HepG2 (cell line): ENCODE measurements around the gene NPTXR. TPM values are rescaled to one million over a fixed set of nuclear protein-coding genes. Genes with fewer than 3 reads are reported as not detected.

Experiments
- ATAC-seq: fragments of 200-7000 bp; cut with Tn5 transposase; 3 replicates; pipeline ENCODE4 v1.9.1; 2020; ENCODE audit warnings: mild to moderate bottlenecking, moderate library complexity
- BruUV-seq: library from RNA; stranded (reverse); fragments of 400-500 nt; replicated peaks from 2 replicates; lab custom pipeline; 2021; lab: Mats Ljungman, UMichigan
- CTCF ChIA-PET: fragments of 300-600 bp; formaldehyde crosslinking; extraction: SDS; loops from one replicate; lab custom pipeline; 2021; ENCODE audit warnings: low total read pairs, inconsistent platforms, low intra/inter-chr PET ratio; lab: Yijun Ruan, JAX
- POLR2A ChIA-PET: fragments of 350-600 bp; sonication (Branson Sonifier 250); formaldehyde crosslinking; loops from one replicate; lab custom pipeline; 2020; ENCODE audit warnings: antibody characterized with exemption, inconsistent platforms; lab: Yijun Ruan, JAX
- DNase-seq: peaks from one replicate; pipeline ENCODE4 v3.0.0-alpha.2; 2015; ENCODE audit warnings: low spot score
- FAIRE-seq: peaks from 3 replicates; lab custom pipeline; 2011; peaks lifted over from hg19 to GRCh38; lab: Jason Lieb, UNC
- H2AFZ ChIP-seq: one replicate; pipeline ENCODE4 v1.6.1; 2011; ENCODE audit warnings: low read length, inconsistent platforms
- H3K27ac ChIP-seq: fragments of 300-600 bp; 3 replicates; pipeline ENCODE4 v1.8.0; 2011; ENCODE audit warnings: mixed run types, mild to moderate bottlenecking, mixed read lengths, low read length, inconsistent platforms; ENCODE audit not compliant: insufficient read depth; ENCODE audit errors: extremely low read length
- H3K27me3 ChIP-seq, 2 experiments: fragments of 200-600 bp in 1 of 2; 2 replicates in 1 of 2; 3 replicates in 1 of 2; pipeline versions ENCODE4 v1.6.0 to v1.8.0; 2011; ENCODE audit warnings: low read length in 2 of 2, mild to moderate bottlenecking in 2 of 2, moderate library complexity in 2 of 2, inconsistent platforms in 1 of 2; ENCODE audit not compliant: insufficient read depth in 2 of 2, control insufficient read depth in 1 of 2
- H3K36me3 ChIP-seq, 2 experiments: fragments of 200-600 bp in 1 of 2; replicated peaks in 1 of 2; 2 replicates in 1 of 2; 3 replicates in 1 of 2; pipeline versions ENCODE4 v1.5.1 to v1.8.0; 2011; ENCODE audit warnings: low read length in 2 of 2, inconsistent platforms in 1 of 2; ENCODE audit not compliant: insufficient read depth in 2 of 2, control insufficient read depth in 1 of 2
- H3K4me1 ChIP-seq: 2 replicates; pipeline ENCODE4 v1.5.1; 2012; ENCODE audit warnings: low read length, inconsistent platforms; ENCODE audit not compliant: insufficient read depth
- H3K4me2 ChIP-seq: 2 replicates; pipeline ENCODE4 v1.6.0; 2011; ENCODE audit warnings: low read depth, low read length, inconsistent platforms
- H3K4me3 ChIP-seq, 3 experiments: fragments of 200-600 bp in 1 of 3; sonication (generic), shearing (Covaris generic) in 1 of 3; replicated peaks in 1 of 3; 2 replicates each; pipeline ENCODE4 v1.5.1; 2011 to 2016; ENCODE audit warnings: low read length in 3 of 3, inconsistent platforms in 2 of 3, low read depth in 2 of 3, mild to moderate bottlenecking in 2 of 3, control low read depth in 1 of 3, mixed read lengths in 1 of 3; ENCODE audit not compliant: insufficient read depth in 1 of 3
- H3K79me2 ChIP-seq: one replicate; pipeline ENCODE4 v1.6.1; 2011; ENCODE audit warnings: low read length, inconsistent platforms; ENCODE audit not compliant: insufficient read depth
- H3K9ac ChIP-seq: 2 replicates; pipeline ENCODE4 v1.6.0; 2011; ENCODE audit warnings: mild to moderate bottlenecking, low read depth, low read length, inconsistent platforms; ENCODE audit not compliant: insufficient read depth
- H3K9me3 ChIP-seq: 2 replicates; pipeline ENCODE4 v1.5.1; 2012; ENCODE audit warnings: mild to moderate bottlenecking, low read length
- H4K20me1 ChIP-seq: 2 replicates; pipeline ENCODE4 v1.6.0; 2011; ENCODE audit warnings: inconsistent platforms, mild to moderate bottlenecking, low read length, moderate library complexity; ENCODE audit not compliant: insufficient read depth
- ARID4A ChIP-seq: sonication (generic); formaldehyde crosslinking; IDR thresholded peaks from 2 replicates; pipeline ENCODE4 v1.5.0; 2020; ENCODE audit warnings: mild to moderate bottlenecking, missing genetic modification reagents, borderline replicate concordance
- DMTF1 ChIP-seq: sonication (generic); formaldehyde crosslinking; IDR thresholded peaks from 2 replicates; pipeline ENCODE4 v1.4.0; 2020; ENCODE audit warnings: mild to moderate bottlenecking, missing genetic modification reagents
- HINFP ChIP-seq: sonication (generic); formaldehyde crosslinking; IDR thresholded peaks from 2 replicates; pipeline ENCODE4 v1.4.0; 2020; ENCODE audit warnings: low read depth, mild to moderate bottlenecking, missing genetic modification reagents
- KAT7 ChIP-seq: IDR thresholded peaks from 2 replicates; pipeline ENCODE4 v1.6.1; 2018; ENCODE audit warnings: borderline replicate concordance, missing compliant biosample characterization
- KLF12 ChIP-seq: sonication (generic); formaldehyde crosslinking; IDR thresholded peaks from 2 replicates; pipeline ENCODE4 v1.4.0; 2020; ENCODE audit warnings: missing genetic modification reagents, borderline replicate concordance
- MLLT10 ChIP-seq: sonication (generic); formaldehyde crosslinking; IDR thresholded peaks from 2 replicates; pipeline ENCODE4 v1.4.0; 2020; ENCODE audit warnings: missing genetic modification reagents
- NCOA2 ChIP-seq: sonication (generic); formaldehyde crosslinking; IDR thresholded peaks from 2 replicates; pipeline ENCODE4 v1.8.0; 2022; ENCODE audit warnings: inconsistent platforms
- PBX3 ChIP-seq: sonication (generic); formaldehyde crosslinking; IDR thresholded peaks from 2 replicates; pipeline ENCODE4 v1.8.1; 2023; ENCODE audit warnings: missing genetic modification reagents, inconsistent platforms, borderline replicate concordance
- RELA ChIP-seq: sonication (generic); formaldehyde crosslinking; IDR thresholded peaks from 2 replicates; pipeline ENCODE4 v1.4.0; 2020; ENCODE audit warnings: missing genetic modification reagents
- RFXAP ChIP-seq: sonication (generic); formaldehyde crosslinking; IDR thresholded peaks from 2 replicates; pipeline ENCODE4 v1.4.0; 2020; ENCODE audit warnings: missing genetic modification reagents, borderline replicate concordance
- SAFB2 ChIP-seq: sonication (generic); formaldehyde crosslinking; IDR thresholded peaks from 2 replicates; pipeline ENCODE4 v1.5.1; 2020; ENCODE audit warnings: missing genetic modification reagents, low read depth, mild to moderate bottlenecking, borderline replicate concordance
- ZBTB42 ChIP-seq: sonication (generic); formaldehyde crosslinking; IDR thresholded peaks from 2 replicates; pipeline ENCODE4 v1.5.0; 2020; ENCODE audit warnings: mild to moderate bottlenecking, missing genetic modification reagents
- ZC3H4 ChIP-seq: sonication (generic); formaldehyde crosslinking; IDR thresholded peaks from 2 replicates; pipeline ENCODE4 v1.4.0; 2020; ENCODE audit warnings: missing genetic modification reagents, borderline replicate concordance
- ZNF367 ChIP-seq: sonication (generic); formaldehyde crosslinking; IDR thresholded peaks from 2 replicates; pipeline ENCODE4 v1.4.0; 2020; ENCODE audit warnings: missing genetic modification reagents, borderline replicate concordance
- ZNF749 ChIP-seq: sonication (generic); formaldehyde crosslinking; IDR thresholded peaks from 2 replicates; pipeline ENCODE4 v1.8.0; 2022; ENCODE audit warnings: mild to moderate bottlenecking, missing genetic modification reagents, moderate library complexity, borderline replicate concordance
- WGBS: methylation state at CpG from one replicate; pipeline ENCODE4 v1.1.6; 2017; ENCODE audit warnings: low lambda C conversion rate; 5-methylcytosine and 5-hydroxymethylcytosine counted together
- in situ Hi-C: cut with HindIII; loops from 2 replicates; pipeline ENCODE4 v1.10.0; 2017; ENCODE audit warnings: low pct_unique_long_range_greater_than_20kb; ENCODE audit not compliant: extremely low pct_ligation_motif_present
- intact Hi-C: fragments of 100-400 bp; cut with micrococcal nuclease; formaldehyde crosslinking; loops from one replicate; pipeline ENCODE4 v1.10.0; 2022; ENCODE audit not compliant: unreplicated experiment
- polyA plus RNA-seq, 8 experiments: library from polyadenylated mRNA; depleted of rRNA in 3 of 8; stranded (reverse) in 7 of 8; unstranded in 1 of 8; fragments of >200 nt; fragmentation: Illumina TruSeq in 4 of 8; extraction: Trizol in 4 of 8; gene quantifications; 2 replicates each; pipeline versions ENCODE4 v1.2.1 to v1.2.3, GENCODE V29; 2011 to 2016; ENCODE audit warnings: low read depth in 4 of 8, missing spikeins in 1 of 8, mixed read lengths in 1 of 8; ENCODE audit not compliant: insufficient read depth in 1 of 8
- total RNA-seq, 5 experiments: library from RNA; depleted of rRNA; stranded (reverse); fragments of >200 nt; fragmentation: Illumina TruSeq; extraction: Trizol; gene quantifications; 2 replicates each; pipeline ENCODE4 v1.2.3, GENCODE V29; 2016; ENCODE audit warnings: low read depth in 1 of 5

Gene NPTXR
- total and polyA plus RNA-seq, 2 of the 13 experiments (the other 11 are each of a cell fraction or from before 2014, with no cell fraction given), result 2.6 to 4.8 TPM

GRCh38 chr22:38823076-38823475 is 20.8 kb downstream of the NPTXR start:
- Histone ChIP-seq H3K4me3 (no peak overlapping the region), H3K79me2 (no peaks in the 10 kb centered on the region), H3K27ac (no peak overlapping the region), H3K27me3 (no peaks in the 10 kb centered on the region), H2AFZ (no peak overlapping the region), H3K36me3 (no peaks in the 10 kb centered on the region), H4K20me1 (no peaks in the 10 kb centered on the region), H3K4me2 (no peak overlapping the region), H3K9me3 (no peaks in the 10 kb centered on the region), H3K4me1 (no peaks in the 10 kb centered on the region), H3K9ac (no peak overlapping the region)
- FAIRE-seq, result no peak
- intact Hi-C loops (no loop called here), in situ Hi-C loops (no loop called here)
- ChIA-PET POLR2A (no interaction called here), CTCF (no interaction called here)
- WGBS, result 43% methylated on average over 1 of the region's 4 CpGs
- no TSS peak for BruUV-seq
- no peak for ATAC-seq
- DNase-seq, result no peak
- TF ChIP-seq KAT7 (CRISPR knock-in tag) (no peak), ZC3H4 (CRISPR knock-in tag) (no peak), NCOA2 (CRISPR knock-in tag) (no peak), RFXAP (CRISPR knock-in tag) (no peak), DMTF1 (no peak), RELA (no peak), KLF12 (no peak), ZBTB42 (CRISPR knock-in tag) (no peak), ZNF749 (CRISPR knock-in tag) (no peak), SAFB2 (CRISPR knock-in tag) (no peak), MLLT10 (no peak), PBX3 (CRISPR knock-in tag) (no peak), ZNF367 (CRISPR knock-in tag) (no peak), ARID4A (no peak), HINFP (CRISPR knock-in tag) (no peak)
